GM12872 (cell line): ENCODE data around the gene CPZ.

Source experiments
- CTCF ChIP-seq: IDR thresholded peaks from 3 replicates; pipeline ENCODE4 v1.5.1; 2011; ENCODE audit warnings: low read depth, mild to moderate bottlenecking, low read length, moderate library complexity; ENCODE audit not compliant: insufficient read depth

The CPZ gene

DNA sequence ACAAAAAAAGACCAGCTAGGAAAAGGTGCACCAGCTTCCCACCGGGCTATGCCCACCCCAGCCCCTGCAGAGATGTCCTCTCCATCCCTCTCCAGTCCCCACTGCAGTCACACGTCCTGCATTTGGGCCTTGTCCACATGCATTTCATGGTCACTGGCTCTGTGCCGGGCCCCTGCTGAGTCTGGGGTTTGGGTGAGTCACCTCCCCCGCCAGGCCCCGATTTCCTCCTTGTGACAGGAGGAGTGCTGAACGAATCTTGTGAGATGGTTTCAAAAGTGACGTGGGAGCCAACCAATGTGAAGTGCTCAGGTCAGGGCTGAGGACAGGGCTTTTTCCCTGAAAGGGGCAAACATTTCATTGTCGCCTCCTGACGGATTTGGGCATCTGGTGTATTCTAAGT, 7.1 kb downstream of the CPZ start:
- TF ChIP-seq CTCF = no peak

- no peak for TF ChIP-seq CTCF
Measured at GRCh38 chr4:8600266-8600665, 7.7 kb downstream of the CPZ start.

GRCh38 chr4:8600686-8601085, 8.1 kb downstream of the CPZ start:
- TF ChIP-seq CTCF = no peak

GRCh38 chr4:8601086-8601485, 8.5 kb downstream of the CPZ start:
- TF ChIP-seq CTCF = no peak

DNA sequence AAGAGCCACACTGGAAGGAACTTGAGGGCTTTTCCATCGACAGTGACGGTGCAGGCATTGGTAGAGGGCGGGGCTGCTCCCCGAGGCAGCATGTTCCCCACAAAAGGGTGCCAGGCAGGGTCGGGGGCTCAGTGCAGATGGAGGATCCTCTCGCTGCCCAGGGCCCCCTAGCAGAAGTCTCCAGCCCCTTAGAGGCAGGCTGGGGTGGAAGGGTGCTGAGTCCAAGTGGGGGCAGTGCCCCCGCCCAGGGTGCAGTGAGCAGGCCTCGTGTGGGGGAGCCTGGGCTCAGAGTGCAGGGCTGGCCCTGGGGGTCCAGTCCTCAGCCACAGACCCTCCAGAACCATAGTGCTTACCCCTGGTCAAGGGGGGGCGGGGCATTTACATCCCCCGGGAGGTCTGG, 9.0 kb downstream of the CPZ start:
- TF ChIP-seq CTCF = no peak

- no peak for TF ChIP-seq CTCF
Measured at GRCh38 chr4:8602686-8603430, 10.3 kb downstream of the CPZ start.

GRCh38 chr4:8603931-8604330, 11.4 kb downstream of the CPZ start:
- no peak for TF ChIP-seq CTCF
